CD14-positive monocyte (primary cell): Measurements from ENCODE around the gene AK1. TPM values are rescaled to one million over a fixed set of nuclear protein-coding genes. Genes with fewer than 3 reads are reported as not detected.

Experiments used
- DNase-seq, 3 donors: peaks; one replicate each; pipeline ENCODE4 v3.0.0-alpha.2; 2011 to 2022
- H2AFZ ChIP-seq: 2 replicates; pipeline ENCODE4 v1.6.0; 2012; ENCODE audit warnings: mild to moderate bottlenecking, low read depth, low read length, inconsistent platforms; ENCODE audit not compliant: insufficient read depth, poor library complexity, severe bottlenecking
- H3K27ac ChIP-seq, 2 donors: 1 replicate in 1 of 2; 2 replicates in 1 of 2; pipeline ENCODE4 v1.5.1; 2012 to 2013; ENCODE audit warnings: low read length in 2 of 2, control low read depth in 1 of 2, inconsistent platforms in 1 of 2, low read depth in 1 of 2, mild to moderate bottlenecking in 1 of 2
- H3K27me3 ChIP-seq, 2 donors: one replicate each; pipeline versions ENCODE4 v1.6.0 to v1.6.1; 2011 to 2013; ENCODE audit warnings: low read length in 2 of 2; ENCODE audit not compliant: control insufficient read depth in 2 of 2, insufficient read depth in 2 of 2
- H3K36me3 ChIP-seq, 2 donors: replicated peaks in 1 of 2; 1 replicate in 1 of 2; 2 replicates in 1 of 2; pipeline versions ENCODE4 v1.5.1 to v1.6.1; 2012 to 2013; ENCODE audit warnings: low read length in 2 of 2, control low read depth in 1 of 2, inconsistent platforms in 1 of 2, mild to moderate bottlenecking in 1 of 2; ENCODE audit not compliant: insufficient read depth in 2 of 2, control insufficient read depth in 1 of 2
- H3K4me1 ChIP-seq, 2 donors: 1 replicate in 1 of 2; 2 replicates in 1 of 2; pipeline versions ENCODE4 v1.5.1 to v1.6.1; 2012 to 2013; ENCODE audit warnings: low read length in 2 of 2, control low read depth in 1 of 2, inconsistent platforms in 1 of 2, mild to moderate bottlenecking in 1 of 2, moderate library complexity in 1 of 2; ENCODE audit not compliant: insufficient read depth in 2 of 2, control insufficient read depth in 1 of 2
- H3K4me2 ChIP-seq: replicated peaks from 2 replicates; pipeline ENCODE3; 2012; ENCODE audit warnings: low read length, moderate library complexity, mild to moderate bottlenecking; ENCODE audit not compliant: poor library complexity, severe bottlenecking; ENCODE audit errors: extremely low read depth
- H3K4me3 ChIP-seq, 3 experiments: fragments of 200-600 bp in 1 of 3; sonication (generic) in 1 of 3; replicated peaks in 1 of 3; 1 replicate in 2 of 3; 2 replicates in 1 of 3; pipeline ENCODE4 v1.5.1; 2011 to 2013; ENCODE audit warnings: low read length in 3 of 3, mild to moderate bottlenecking in 3 of 3, control low read depth in 2 of 3, low read depth in 2 of 3, inconsistent platforms in 1 of 3, moderate library complexity in 1 of 3
- H3K79me2 ChIP-seq: 2 replicates; pipeline ENCODE4 v1.6.0; 2012; ENCODE audit warnings: mild to moderate bottlenecking, control low read depth, inconsistent platforms, low read length, moderate library complexity; ENCODE audit not compliant: insufficient read depth
- H3K9ac ChIP-seq: 2 replicates; pipeline ENCODE4 v1.6.0; 2017; ENCODE audit warnings: low read length, mild to moderate bottlenecking; ENCODE audit not compliant: insufficient read depth, poor library complexity, severe bottlenecking
- H3K9me3 ChIP-seq, 2 donors: replicated peaks in 1 of 2; 1 replicate in 1 of 2; 2 replicates in 1 of 2; pipeline versions ENCODE4 v1.5.1 to v1.6.1; 2012 to 2013; ENCODE audit warnings: low read length in 2 of 2, control low read depth in 1 of 2; ENCODE audit not compliant: control insufficient read depth in 1 of 2, insufficient read depth in 1 of 2
- H4K20me1 ChIP-seq: 2 replicates; pipeline ENCODE4 v1.6.0; 2012; ENCODE audit warnings: mild to moderate bottlenecking, low read length, control low read depth, moderate library complexity; ENCODE audit not compliant: insufficient read depth
- H3K27ac Mint-ChIP-seq, 7 donors: one replicate each; pipeline ENCODE4 v1.8.0; 2020; ENCODE audit warnings: mild to moderate bottlenecking in 7 of 7, mixed read lengths in 7 of 7, moderate library complexity in 6 of 7, inconsistent platforms in 2 of 7
- H3K27me3 Mint-ChIP-seq, 3 donors: one replicate each; pipeline ENCODE4 v1.8.0; 2021 to 2022; ENCODE audit warnings: low read depth in 3 of 3, mild to moderate bottlenecking in 3 of 3, mixed read lengths in 3 of 3, moderate library complexity in 3 of 3, inconsistent platforms in 1 of 3
- H3K36me3 Mint-ChIP-seq, 2 donors: one replicate each; pipeline ENCODE4 v1.8.0; 2020; ENCODE audit warnings: mixed read lengths in 2 of 2, inconsistent platforms in 1 of 2, mild to moderate bottlenecking in 1 of 2
- H3K4me1 Mint-ChIP-seq: one replicate; pipeline ENCODE4 v1.8.0; 2020; ENCODE audit warnings: mild to moderate bottlenecking, mixed read lengths
- H3K4me3 Mint-ChIP-seq, 2 donors: one replicate each; pipeline ENCODE4 v1.8.0; 2020; ENCODE audit warnings: mild to moderate bottlenecking in 2 of 2, mixed read lengths in 2 of 2, moderate library complexity in 1 of 2
- H3K9me3 Mint-ChIP-seq, 7 donors: one replicate each; pipeline ENCODE4 v1.8.0; 2020 to 2022; ENCODE audit warnings: mixed read lengths in 7 of 7, mild to moderate bottlenecking in 6 of 7, moderate library complexity in 6 of 7, inconsistent platforms in 2 of 7
- CTCF ChIP-seq: fragments of 200-600 bp; IDR thresholded peaks from one replicate; pipeline ENCODE4 v1.8.0; 2022; ENCODE audit warnings: antibody characterized with exemption, mild to moderate bottlenecking
- WGBS: methylation state at CpG from one replicate; pipeline ENCODE4 v1.1.5; 2013; ENCODE audit warnings: missing lambda C conversion rate; ENCODE audit not compliant: insufficient coverage; 5-methylcytosine and 5-hydroxymethylcytosine counted together
- intact Hi-C, 2 donors: fragments of 100-400 bp; cut with micrococcal nuclease; formaldehyde crosslinking; loops; one replicate each; pipeline versions ENCODE4 v1.15.0 to v1.15.1; 2023
- polyA plus RNA-seq, 3 donors: library from polyadenylated mRNA; depleted of rRNA in 1 of 3; unstranded in 2 of 3; stranded (reverse) in 1 of 3; fragments of 300-500 nt in 2 of 3; fragments of >200 nt in 1 of 3; fragmentation: Illumina TruSeq in 2 of 3; gene quantifications; 1 replicate in 2 of 3; 2 replicates in 1 of 3; pipeline ENCODE4 v1.2.3, GENCODE V29; 2012 to 2021

AK1 gene
- polyA plus RNA-seq, 3 donors, result 3.5 TPM; not detected in 2

DNA sequence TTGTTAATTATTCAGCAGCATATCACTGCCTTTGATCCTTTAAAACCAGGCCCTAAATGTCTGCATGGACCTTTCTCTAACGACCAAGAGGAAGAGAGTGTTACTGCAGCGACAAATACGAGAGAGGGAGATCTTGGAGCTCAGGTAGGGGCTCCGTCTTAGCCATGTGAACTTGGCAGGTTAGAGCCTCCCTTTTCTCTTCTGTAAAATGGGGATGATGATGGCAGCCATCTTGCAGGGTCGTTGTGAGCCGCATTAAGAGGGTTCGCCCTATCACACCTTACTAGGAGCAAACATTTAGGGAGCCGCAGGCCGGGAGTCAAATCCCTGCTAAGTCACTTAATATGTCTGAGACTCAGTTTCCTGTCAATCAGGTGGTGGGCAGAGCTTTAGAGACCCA is 24.6 kb downstream of the AK1 start:
- Mint-ChIP-seq H3K4me3 (peak overlapping the region; percentile 93 to 95), H3K9me3 (peaks cover 19 to 26% (median 22%) of the 10 kb centered on the region in 7 donors), H3K27ac (peak overlapping the region in 1 of 7 donors; percentile 41), H3K27me3 (peaks cover 0 to 3% (median 3%) of the 10 kb centered on the region in 3 donors), H3K4me1 (peaks cover 38% of the 10 kb centered on the region), H3K36me3 (peaks cover 30 to 32% of the 10 kb centered on the region in 2 donors)
- DNase-seq, result no peak
- Histone ChIP-seq H3K36me3 (peaks cover 0 to 19% of the 10 kb centered on the region in 2 donors), H3K4me1 (peaks cover 30 to 35% of the 10 kb centered on the region in 2 donors), H3K4me2 (peak overlapping the region; percentile 95), H3K27me3 (no peaks in the 10 kb centered on the region), H3K9me3 (peaks cover 15 to 24% of the 10 kb centered on the region in 2 donors), H2AFZ (no peak overlapping the region), H3K79me2 (no peaks in the 10 kb centered on the region), H4K20me1 (peaks cover 6% of the 10 kb centered on the region), H3K9ac (no peak overlapping the region), H3K27ac (no peak overlapping the region), H3K4me3 (peak overlapping the region in 1 of 3 experiments; percentile 89)
- WGBS, result 75% methylated on average over 2 of the region's 9 CpGs
- intact Hi-C loops, result no loop called here
- no peak for TF ChIP-seq CTCF

DNA sequence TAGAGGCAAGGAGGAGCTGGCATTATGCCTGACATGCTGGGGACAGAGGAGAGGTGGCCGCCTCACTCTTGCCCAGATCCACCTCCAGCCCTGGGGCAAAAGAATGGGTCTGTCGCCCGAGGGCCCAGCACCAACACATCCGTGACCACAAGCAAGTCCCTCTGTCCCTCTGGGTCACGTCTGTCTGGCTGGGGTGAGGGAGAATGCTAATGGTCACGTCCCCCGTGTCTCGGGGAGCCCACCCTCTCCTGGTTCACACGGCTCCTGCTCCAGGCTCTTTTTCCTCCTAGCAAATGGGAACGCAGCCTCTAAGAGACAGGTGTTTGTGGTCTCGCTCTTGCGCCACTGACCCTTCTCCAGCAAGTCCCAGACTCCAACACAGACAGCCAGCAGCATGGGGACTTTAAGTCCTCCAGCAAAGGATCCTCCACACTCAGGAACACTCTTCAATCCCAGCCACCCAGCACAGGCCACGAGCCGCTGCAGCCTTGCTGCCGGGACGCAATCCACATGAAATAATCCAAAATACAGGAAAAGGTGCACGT is 27.1 kb downstream of the AK1 start:
- no peak overlapping the region for H3K27ac ChIP-seq
- intact Hi-C loops, result no loop called here
- peaks cover 29 to 30% of the 10 kb centered on the region in 2 donors for H3K4me1 ChIP-seq
- Mint-ChIP-seq H3K9me3 (peaks cover 19 to 26% (median 22%) of the 10 kb centered on the region in 7 donors), H3K36me3 (peaks cover 26 to 32% of the 10 kb centered on the region in 2 donors), H3K27ac (no peak overlapping the region), H3K27me3 (peaks cover 0 to 3% (median 3%) of the 10 kb centered on the region in 3 donors), H3K4me3 (no peak overlapping the region), H3K4me1 (peaks cover 39% of the 10 kb centered on the region)
- H3K4me3 ChIP-seq, result no peak overlapping the region
- no peaks in the 10 kb centered on the region for H3K79me2 ChIP-seq
- H3K9ac ChIP-seq, result no peak overlapping the region
- no peak overlapping the region for H2AFZ ChIP-seq
- peaks cover 15 to 24% of the 10 kb centered on the region in 2 donors for H3K9me3 ChIP-seq
- no peak overlapping the region for H3K4me2 ChIP-seq
- peaks cover 13% of the 10 kb centered on the region for H4K20me1 ChIP-seq
- WGBS, result 100% methylated on average over 6 of the region's 17 CpGs
- peaks cover 0 to 19% of the 10 kb centered on the region in 2 donors for H3K36me3 ChIP-seq
- TF ChIP-seq CTCF, result no peak
- DNase-seq, result no peak
- H3K27me3 ChIP-seq, result no peaks in the 10 kb centered on the region
